Liver (tissue), 9 donors: ENCODE data around the gene KCTD2. TPM values are rescaled to one million over a fixed set of nuclear protein-coding genes. Genes with fewer than 3 reads are reported as not detected.

Source experiments
- DNase-seq: peaks from one replicate; pipeline ENCODE4 v3.0.0-alpha.2; 2017; ENCODE audit warnings: low spot score
- H3K27ac ChIP-seq, 2 donors: one replicate each; pipeline ENCODE4 v1.7.0; 2013; ENCODE audit warnings: inconsistent platforms in 2 of 2, low read length in 2 of 2, control low read depth in 1 of 2, low read depth in 1 of 2, mild to moderate bottlenecking in 1 of 2
- H3K27me3 ChIP-seq, 4 donors: one replicate each; pipeline versions ENCODE4 v1.6.1 to v1.7.0; 2013; ENCODE audit warnings: low read length in 3 of 4, inconsistent platforms in 1 of 4, mild to moderate bottlenecking in 1 of 4, moderate library complexity in 1 of 4; ENCODE audit not compliant: control insufficient read depth in 4 of 4, insufficient read depth in 4 of 4
- H3K36me3 ChIP-seq, 4 donors: one replicate each; pipeline versions ENCODE4 v1.6.1 to v1.7.0; 2013; ENCODE audit warnings: low read length in 3 of 4, mild to moderate bottlenecking in 3 of 4, low read depth in 1 of 4, moderate library complexity in 1 of 4; ENCODE audit not compliant: control insufficient read depth in 4 of 4, insufficient read depth in 3 of 4
- H3K4me1 ChIP-seq, 4 donors: one replicate each; pipeline versions ENCODE4 v1.6.1 to v1.7.0; 2013; ENCODE audit warnings: low read length in 3 of 4, mild to moderate bottlenecking in 3 of 4, moderate library complexity in 1 of 4; ENCODE audit not compliant: control insufficient read depth in 4 of 4, insufficient read depth in 4 of 4
- H3K4me3 ChIP-seq, 3 donors: one replicate each; pipeline versions ENCODE4 v1.6.1 to v1.7.0; 2013; ENCODE audit warnings: low read length in 3 of 3, control low read depth in 1 of 3, low read depth in 1 of 3, mild to moderate bottlenecking in 1 of 3
- H3K9ac ChIP-seq, 2 donors: one replicate each; pipeline ENCODE4 v1.7.0; 2013; ENCODE audit warnings: low read length in 2 of 2, mild to moderate bottlenecking in 2 of 2, moderate library complexity in 2 of 2, control low read depth in 1 of 2, low read depth in 1 of 2
- H3K9me3 ChIP-seq, 4 donors: one replicate each; pipeline versions ENCODE4 v1.6.1 to v1.7.0; 2013; ENCODE audit warnings: low read length in 3 of 4; ENCODE audit not compliant: control insufficient read depth in 4 of 4
- ATF3 ChIP-seq: IDR thresholded peaks from 2 replicates; pipeline ENCODE4 v1.6.1; 2016; ENCODE audit warnings: antibody characterized with exemption
- CTCF ChIP-seq: fragments of 150-350 bp; IDR thresholded peaks from 2 replicates; pipeline ENCODE4 v1.5.1; 2017; ENCODE audit warnings: improper control_type of control experiment, low read depth, low read length; ENCODE audit not compliant: missing input control
- EGR1 ChIP-seq, 2 donors: IDR thresholded peaks; 2 replicates each; pipeline ENCODE4 v1.6.1; 2016 to 2018; ENCODE audit warnings: antibody characterized with exemption in 2 of 2, low read depth in 2 of 2
- FOXA1 ChIP-seq: IDR thresholded peaks from 2 replicates; pipeline ENCODE4 v1.6.1; 2016; ENCODE audit warnings: antibody characterized with exemption
- FOXA2 ChIP-seq: IDR thresholded peaks from 2 replicates; pipeline ENCODE4 v1.6.1; 2016; ENCODE audit warnings: antibody characterized with exemption
- GABPA ChIP-seq, 2 donors: IDR thresholded peaks in 1 of 2; conservative IDR thresholded peaks in 1 of 2; 2 replicates each; pipeline ENCODE4 v1.6.1; 2016; ENCODE audit warnings: antibody characterized with exemption in 2 of 2, mild to moderate bottlenecking in 1 of 2, moderate library complexity in 1 of 2
- HNF4A ChIP-seq, 2 donors: conservative IDR thresholded peaks; 2 replicates each; pipeline ENCODE4 v1.6.1; 2016; ENCODE audit warnings: antibody characterized with exemption in 2 of 2, mild to moderate bottlenecking in 2 of 2
- HNF4G ChIP-seq: IDR thresholded peaks from 2 replicates; pipeline ENCODE4 v1.6.1; 2016; ENCODE audit warnings: antibody characterized with exemption
- JUND ChIP-seq, 2 donors: IDR thresholded peaks; 2 replicates each; pipeline ENCODE4 v1.6.1; 2016; ENCODE audit warnings: antibody characterized with exemption in 2 of 2
- MAX ChIP-seq: IDR thresholded peaks from 2 replicates; pipeline ENCODE4 v1.6.1; 2016; ENCODE audit warnings: antibody characterized with exemption
- NR2F2 ChIP-seq: IDR thresholded peaks from 2 replicates; pipeline ENCODE4 v1.6.1; 2016; ENCODE audit warnings: antibody characterized with exemption
- RAD21 ChIP-seq, 2 donors: IDR thresholded peaks; 2 replicates each; pipeline ENCODE4 v1.6.1; 2016; ENCODE audit warnings: antibody characterized with exemption in 2 of 2, mild to moderate bottlenecking in 2 of 2
- REST ChIP-seq: IDR thresholded peaks from 2 replicates; pipeline ENCODE4 v1.6.1; 2016; ENCODE audit warnings: antibody characterized with exemption, mild to moderate bottlenecking
- RXRA ChIP-seq, 2 donors: IDR thresholded peaks; 2 replicates each; pipeline ENCODE4 v1.6.1; 2017 to 2018; ENCODE audit warnings: antibody characterized with exemption in 2 of 2, mild to moderate bottlenecking in 1 of 2
- SP1 ChIP-seq: IDR thresholded peaks from 2 replicates; pipeline ENCODE4 v1.6.1; 2018; ENCODE audit warnings: antibody characterized with exemption, mild to moderate bottlenecking
- TAF1 ChIP-seq: conservative IDR thresholded peaks from 2 replicates; pipeline ENCODE4 v1.6.1; 2016; ENCODE audit warnings: antibody characterized with exemption, mild to moderate bottlenecking
- YY1 ChIP-seq: IDR thresholded peaks from 2 replicates; pipeline ENCODE4 v1.6.1; 2016; ENCODE audit warnings: antibody characterized with exemption, mild to moderate bottlenecking
- ZBTB33 ChIP-seq: IDR thresholded peaks from 2 replicates; pipeline ENCODE4 v1.6.1; 2016; ENCODE audit warnings: antibody characterized with exemption
- WGBS: extraction: QIAGEN DNeasy Blood & Tissue Kit; methylation state at CpG from one replicate; pipeline ENCODE4 v1.1.7; 2013; 5-methylcytosine and 5-hydroxymethylcytosine counted together
- polyA plus RNA-seq, 2 donors: library from polyadenylated mRNA; stranded (reverse) in 1 of 2; unstranded in 1 of 2; fragments of 200-250 nt in 1 of 2; fragments of >200 nt in 1 of 2; fragmentation: Nextera tagmentation in 1 of 2; extraction: Ambion mirVana in 1 of 2; gene quantifications; one replicate each; pipeline versions ENCODE4 v1.2.1 to v1.2.3, GENCODE V29; 2013 to 2015
- total RNA-seq, 2 donors: library from RNA; depleted of rRNA; stranded (reverse); fragments of >200 nt; gene quantifications; one replicate each; pipeline ENCODE4 v1.2.3, GENCODE V29; 2014
- donor health status: healthy.
- donor health status: healthy.
- donor health status: healthy.
- donor health status: healthy.
- donor health status: healthy.

Gene KCTD2
- total and polyA plus RNA-seq, 4 donors, result 2.4 to 8.2 (median 6.4) TPM

- Histone ChIP-seq H3K4me1 (peaks cover 8 to 40% (median 29%) of the 10 kb centered on the region in 4 donors), H3K4me3 (no peak overlapping the region)
Observed at GRCh38 chr17:75111777-75112335, 64.8 kb downstream of the KCTD2 start.

More at GRCh38 chr17:75111777-75112335, 64.8 kb downstream of the KCTD2 start:
- H3K9me3 ChIP-seq, result no peaks in the 10 kb centered on the region
- 89% methylated on average over 7 of the region's 7 CpGs for WGBS
- no peak for DNase-seq
- no peaks in the 10 kb centered on the region for H3K27me3 ChIP-seq
- H3K36me3 ChIP-seq, result no peaks in the 10 kb centered on the region
- H3K27ac ChIP-seq, result no peak overlapping the region
- H3K9ac ChIP-seq, result no peak overlapping the region
- TF ChIP-seq JUND (IDR thresholded peaks at IDR 0.05), result no peak
- TF ChIP-seq FOXA1, result no peak
- TF ChIP-seq HNF4A (conservative IDR thresholded peaks at IDR 0.05), result no peak
- TF ChIP-seq ZBTB33, result no peak
- TF ChIP-seq YY1, result no peak
- TF ChIP-seq CTCF, result no peak
- no peak for TF ChIP-seq RAD21 (IDR thresholded peaks at IDR 0.05)
- TF ChIP-seq FOXA2, result no peak
- no peak for TF ChIP-seq ATF3
- no peak for TF ChIP-seq MAX
- TF ChIP-seq EGR1 (IDR thresholded peaks at IDR 0.05; ENCODE audit: low read depth in 2 of 2), result no peak
- no peak for TF ChIP-seq SP1
- TF ChIP-seq RXRA (IDR thresholded peaks at IDR 0.05), result no peak
- TF ChIP-seq GABPA (IDR thresholded peaks at IDR 0.05 in 1 of 2, conservative IDR thresholded peaks at IDR 0.05 in 1 of 2), result no peak
- no peak for TF ChIP-seq HNF4G
- no peak for TF ChIP-seq REST
- TF ChIP-seq TAF1, result no peak
- no peak for TF ChIP-seq NR2F2
